ENCODE results near the gene MAP3K1. TPM values are rescaled to one million over a fixed set of nuclear protein-coding genes. Genes with fewer than 3 reads are reported as not detected.
"Not testable (repeated sequence)": the region's sequence is repeated elsewhere in the genome, so short reads cannot be mapped to it uniquely, and the experiment has no call there.

The MAP3K1 gene
- total RNA-seq, 2 experiments from 2014 or later: 33.4 to 35.9 TPM

DNA sequence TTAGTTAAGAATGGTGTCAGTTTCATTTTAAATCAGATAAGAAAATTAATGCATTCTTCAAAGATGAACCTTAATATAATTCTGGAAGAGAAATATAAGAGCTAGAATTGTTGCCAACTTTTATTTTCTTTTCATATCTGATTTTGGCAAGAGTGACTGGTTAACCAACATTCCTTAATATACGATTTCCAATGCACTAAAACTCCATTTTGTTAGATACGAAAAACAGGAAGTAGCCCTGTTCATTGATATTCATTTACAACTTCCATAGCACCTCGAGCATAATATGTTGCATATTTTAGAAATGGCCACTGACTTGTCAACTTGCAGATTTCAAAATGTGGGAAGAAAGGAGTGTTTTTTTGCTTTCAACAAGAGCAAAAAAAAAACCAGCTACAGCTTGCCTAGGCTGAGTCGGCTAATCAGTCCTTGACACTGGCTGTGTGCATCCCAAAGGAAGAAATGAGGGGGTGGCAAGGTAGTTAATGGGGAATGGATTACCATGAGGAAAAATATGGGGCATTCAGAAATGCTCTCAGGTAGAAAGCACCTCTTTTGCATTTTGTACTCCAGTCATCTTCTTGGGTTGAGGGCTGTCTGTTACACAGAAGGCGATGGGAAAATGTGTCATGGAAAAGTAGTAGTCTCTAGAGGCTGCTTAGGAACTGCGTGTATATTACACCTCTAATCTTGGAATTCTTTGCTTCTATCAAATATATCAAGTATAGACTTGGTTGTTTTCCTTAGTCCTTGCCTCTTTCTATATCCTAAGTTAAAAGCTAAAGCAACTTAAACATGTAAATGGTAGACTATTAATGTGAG, 3.9 kb downstream of the MAP3K1 start:
- no peak for DNase-seq
- no peaks in the 10 kb centered on the region for H3K9me3 Mint-ChIP-seq

DNA sequence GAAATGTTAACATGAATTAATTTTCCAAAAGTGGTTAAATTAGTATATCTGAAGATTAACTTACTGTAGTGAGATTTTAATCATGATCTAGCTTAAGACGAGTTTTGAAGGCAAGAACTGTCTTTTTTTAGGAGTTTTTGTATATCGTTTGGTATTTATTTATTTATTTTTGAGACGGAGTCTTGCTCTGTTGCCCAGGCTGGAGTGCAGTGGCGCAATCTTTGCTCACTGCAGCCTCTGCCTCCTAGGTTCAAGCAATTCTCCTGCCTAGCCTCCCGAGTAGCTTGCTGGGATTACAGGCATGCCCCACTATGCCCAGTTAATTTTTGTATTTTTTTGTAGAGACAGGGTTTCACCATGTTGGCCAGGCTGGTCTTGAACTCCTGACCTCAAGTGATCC, 6.5 kb downstream of the MAP3K1 start:
- POLR2A ChIA-PET; H3K4me3 Mint-ChIP-seq; ATAC-seq (ENCODE audit: low read depth); H3K9me3 Mint-ChIP-seq; DNase-seq; H3K27me3 Mint-ChIP-seq; H3K27ac Mint-ChIP-seq: not testable (repeated sequence)
- Mint-ChIP-seq H3K4me1 (peaks cover 50% of the 10 kb centered on the region), H3K36me3 (peaks cover 20% of the 10 kb centered on the region)

More for the DNA sequence above, 3.9 kb downstream of the MAP3K1 start:
- ATAC-seq (ENCODE audit: low read depth): no peak
- peak overlapping the region; percentile 61 for H3K4me3 Mint-ChIP-seq
- H3K4me1 Mint-ChIP-seq: peaks cover 36% of the 10 kb centered on the region
- POLR2A ChIA-PET: no interaction called here
- H3K27me3 Mint-ChIP-seq: peaks cover 1% of the 10 kb centered on the region
- H3K27ac Mint-ChIP-seq: no peak overlapping the region
- H3K36me3 Mint-ChIP-seq: peaks cover 17% of the 10 kb centered on the region

DNA sequence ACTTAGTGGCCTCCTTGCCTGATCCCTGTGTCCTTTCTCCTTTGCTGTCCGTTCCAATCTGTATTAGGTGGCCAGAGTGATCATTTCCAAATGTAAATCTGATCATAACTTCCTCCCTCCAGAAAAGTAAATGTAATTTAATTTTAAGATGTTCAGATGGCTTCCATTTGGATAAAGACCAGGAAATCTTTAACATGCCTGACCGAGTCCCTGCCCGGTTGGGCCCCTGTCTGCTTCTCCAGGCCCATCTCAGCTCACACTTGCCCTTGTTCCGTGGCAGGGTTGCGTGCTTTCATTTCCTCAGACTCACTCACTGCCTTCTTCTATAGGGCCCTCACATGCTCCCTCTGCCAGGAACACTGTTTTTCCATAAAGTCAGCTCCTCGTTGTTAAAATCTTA, 7.6 kb downstream of the MAP3K1 start:
- no peaks in the 10 kb centered on the region for H3K27me3 Mint-ChIP-seq
- peaks cover 20% of the 10 kb centered on the region for H3K36me3 Mint-ChIP-seq
- DNase-seq: no peak
- H3K4me1 Mint-ChIP-seq: peaks cover 49% of the 10 kb centered on the region
- H3K4me3 Mint-ChIP-seq: no peak overlapping the region
- H3K9me3 Mint-ChIP-seq: no peaks in the 10 kb centered on the region
- no peak for ATAC-seq (ENCODE audit: low read depth)
- no peak overlapping the region for H3K27ac Mint-ChIP-seq
- POLR2A ChIA-PET: no interaction called here

DNA sequence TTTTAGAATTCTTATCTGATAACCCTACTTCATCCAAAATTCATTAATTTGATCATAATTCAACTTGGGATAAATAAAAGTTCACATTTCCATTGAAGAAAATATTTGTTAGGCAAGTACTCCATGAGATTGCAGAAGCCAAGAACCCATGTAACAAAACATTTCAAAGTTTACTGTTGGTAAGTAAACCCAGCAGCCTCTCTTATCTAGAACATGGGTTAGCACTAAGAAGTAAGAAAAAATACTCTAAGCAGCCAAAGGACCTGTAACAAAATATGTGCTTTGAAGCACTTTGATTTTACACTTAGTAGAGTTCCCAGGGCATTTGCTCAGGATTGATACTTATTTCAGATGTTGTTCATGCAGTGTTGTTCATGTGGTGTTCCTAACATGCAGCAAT, 8.7 kb downstream of the MAP3K1 start:
- POLR2A ChIA-PET: no interaction called here
- H3K9me3 Mint-ChIP-seq: no peaks in the 10 kb centered on the region
- H3K4me1 Mint-ChIP-seq: peaks cover 48% of the 10 kb centered on the region
- peaks cover 20% of the 10 kb centered on the region for H3K36me3 Mint-ChIP-seq
- DNase-seq (no peak), ATAC-seq (ENCODE audit: low read depth) (no peak)
- H3K4me3 Mint-ChIP-seq: no peak overlapping the region
- H3K27ac Mint-ChIP-seq: no peak overlapping the region
- H3K27me3 Mint-ChIP-seq: no peaks in the 10 kb centered on the region

GRCh38 chr5:56825222-56825824, 10.0 kb downstream of the MAP3K1 start:
- Mint-ChIP-seq H3K4me3 (no peak overlapping the region), H3K36me3 (peaks cover 17% of the 10 kb centered on the region), H3K27me3 (no peaks in the 10 kb centered on the region), H3K9me3 (no peaks in the 10 kb centered on the region), H3K27ac (no peak overlapping the region), H3K4me1 (peaks cover 45% of the 10 kb centered on the region)
- no peak for DNase-seq
- POLR2A ChIA-PET: no interaction called here
- ATAC-seq (ENCODE audit: low read depth): no peak

DNA sequence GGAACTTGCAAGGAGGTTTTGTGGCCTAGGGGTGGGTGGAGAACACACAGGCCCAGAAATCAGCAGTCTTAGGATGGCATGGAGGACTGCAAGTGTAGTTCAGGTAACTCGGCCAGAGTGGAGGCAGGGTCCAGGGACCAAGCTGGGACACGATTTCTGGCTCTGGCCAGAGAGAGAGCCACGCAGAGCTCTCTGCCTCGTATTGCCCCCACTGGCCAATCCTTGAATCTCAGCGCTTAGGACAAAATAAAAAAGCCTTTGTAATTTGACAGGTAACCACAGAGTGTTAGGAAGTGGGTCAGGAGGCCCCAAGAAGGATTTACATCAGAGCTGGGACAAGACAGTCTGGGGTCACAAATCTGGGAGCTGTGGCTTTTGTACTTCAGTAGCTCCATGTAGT, 11.7 kb downstream of the MAP3K1 start:
- DNase-seq: no peak
- H3K27ac Mint-ChIP-seq: no peak overlapping the region
- no peaks in the 10 kb centered on the region for H3K9me3 Mint-ChIP-seq
- H3K36me3 Mint-ChIP-seq: peaks cover 12% of the 10 kb centered on the region
- H3K27me3 Mint-ChIP-seq: no peaks in the 10 kb centered on the region
- H3K4me1 Mint-ChIP-seq: peaks cover 46% of the 10 kb centered on the region
- POLR2A ChIA-PET: no interaction called here
- ATAC-seq (ENCODE audit: low read depth): peak; percentile 46
- no peak overlapping the region for H3K4me3 Mint-ChIP-seq

GRCh38 chr5:56827924-56828323, 12.6 kb downstream of the MAP3K1 start:
- ATAC-seq (ENCODE audit: low read depth) (no peak), DNase-seq (no peak)
- POLR2A ChIA-PET: no interaction called here
- Mint-ChIP-seq H3K27ac (no peak overlapping the region), H3K9me3 (no peaks in the 10 kb centered on the region), H3K4me1 (peaks cover 42% of the 10 kb centered on the region), H3K36me3 (peaks cover 7% of the 10 kb centered on the region), H3K4me3 (no peak overlapping the region), H3K27me3 (no peaks in the 10 kb centered on the region)

GRCh38 chr5:56829137-56829908, 14.0 kb downstream of the MAP3K1 start:
- Mint-ChIP-seq H3K36me3 (peaks cover 2% of the 10 kb centered on the region), H3K27ac (no peak overlapping the region), H3K4me3 (peak overlapping the region; percentile 34), H3K9me3 (no peaks in the 10 kb centered on the region), H3K4me1 (peaks cover 42% of the 10 kb centered on the region), H3K27me3 (no peaks in the 10 kb centered on the region)
- no peak for DNase-seq
- POLR2A ChIA-PET: no interaction called here
- ATAC-seq (ENCODE audit: low read depth): no peak

GRCh38 chr5:56831773-56832172, 16.4 kb downstream of the MAP3K1 start:
- DNase-seq (no peak), ATAC-seq (ENCODE audit: low read depth) (no peak)
- H3K27me3 Mint-ChIP-seq: no peaks in the 10 kb centered on the region
- POLR2A ChIA-PET: no interaction called here
- H3K4me1 Mint-ChIP-seq: peaks cover 35% of the 10 kb centered on the region
- no peaks in the 10 kb centered on the region for H3K9me3 Mint-ChIP-seq
- H3K27ac Mint-ChIP-seq: no peak overlapping the region
- no peaks in the 10 kb centered on the region for H3K36me3 Mint-ChIP-seq
- H3K4me3 Mint-ChIP-seq: no peak overlapping the region

DNA sequence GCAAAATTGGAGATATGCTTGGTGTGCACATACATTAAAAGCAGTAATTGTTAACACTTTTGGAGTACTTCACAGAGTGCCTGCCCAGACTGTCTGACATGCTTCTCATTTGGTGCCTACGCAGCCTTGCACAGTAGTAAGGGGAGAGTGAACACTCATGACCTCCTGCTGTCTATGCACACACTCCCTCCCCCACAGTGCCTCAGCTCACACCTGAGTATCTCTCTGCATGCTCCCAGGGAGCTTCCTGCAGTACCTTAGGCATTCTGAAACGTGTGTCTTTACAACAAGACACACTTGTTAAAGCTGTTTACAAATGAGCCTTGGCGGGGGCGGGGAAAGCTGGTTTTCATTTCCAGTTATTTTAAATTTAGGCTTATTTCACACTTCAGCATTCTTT, 18.0 kb downstream of the MAP3K1 start:
- Mint-ChIP-seq H3K27ac (no peak overlapping the region), H3K9me3 (no peaks in the 10 kb centered on the region), H3K36me3 (no peaks in the 10 kb centered on the region), H3K27me3 (no peaks in the 10 kb centered on the region), H3K4me1 (peaks cover 36% of the 10 kb centered on the region), H3K4me3 (no peak overlapping the region)
- DNase-seq (no peak), ATAC-seq (ENCODE audit: low read depth) (no peak)
- POLR2A ChIA-PET: no interaction called here

GRCh38 chr5:56837381-56837780, 22.0 kb downstream of the MAP3K1 start:
- POLR2A ChIA-PET: interaction anchor here (0.7 kb wide), 1 partner anchor 336 kb away, joined by 3 read pairs; the partner anchor contains the start of gene GPBP1
- Mint-ChIP-seq H3K4me1 (peaks cover 32% of the 10 kb centered on the region), H3K27me3 (no peaks in the 10 kb centered on the region), H3K4me3 (no peak overlapping the region), H3K27ac (no peak overlapping the region), H3K9me3 (no peaks in the 10 kb centered on the region), H3K36me3 (no peaks in the 10 kb centered on the region)
- DNase-seq (no peak), ATAC-seq (ENCODE audit: low read depth) (no peak)

DNA sequence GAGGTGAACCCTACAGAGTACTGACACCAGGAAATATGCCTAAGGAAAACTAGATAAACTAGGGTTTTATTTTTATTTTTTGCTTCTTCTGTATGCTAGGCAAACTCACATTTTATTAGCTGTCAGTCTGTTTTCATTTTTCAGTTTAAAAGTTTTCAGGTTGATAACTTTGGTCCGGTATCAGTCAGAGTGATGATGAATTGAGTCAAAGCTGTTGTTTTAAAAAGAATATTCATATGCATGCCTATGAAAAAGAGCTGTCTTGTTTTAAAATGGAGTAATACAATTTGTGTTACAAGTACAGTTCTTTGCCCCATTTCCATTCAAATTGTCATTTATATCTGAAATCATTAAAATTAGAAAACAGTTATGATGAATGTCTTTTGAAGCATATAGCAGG, 22.6 kb downstream of the MAP3K1 start:
- ATAC-seq (ENCODE audit: low read depth) (no peak), DNase-seq (no peak)
- Mint-ChIP-seq H3K4me3 (no peak overlapping the region), H3K4me1 (peaks cover 32% of the 10 kb centered on the region), H3K9me3 (no peaks in the 10 kb centered on the region), H3K36me3 (no peaks in the 10 kb centered on the region), H3K27ac (no peak overlapping the region), H3K27me3 (no peaks in the 10 kb centered on the region)
- POLR2A ChIA-PET: interaction anchor here (1.0 kb wide), 1 partner anchor 102 kb away, joined by 3 read pairs; no protein-coding TSS in a partner anchor

DNA sequence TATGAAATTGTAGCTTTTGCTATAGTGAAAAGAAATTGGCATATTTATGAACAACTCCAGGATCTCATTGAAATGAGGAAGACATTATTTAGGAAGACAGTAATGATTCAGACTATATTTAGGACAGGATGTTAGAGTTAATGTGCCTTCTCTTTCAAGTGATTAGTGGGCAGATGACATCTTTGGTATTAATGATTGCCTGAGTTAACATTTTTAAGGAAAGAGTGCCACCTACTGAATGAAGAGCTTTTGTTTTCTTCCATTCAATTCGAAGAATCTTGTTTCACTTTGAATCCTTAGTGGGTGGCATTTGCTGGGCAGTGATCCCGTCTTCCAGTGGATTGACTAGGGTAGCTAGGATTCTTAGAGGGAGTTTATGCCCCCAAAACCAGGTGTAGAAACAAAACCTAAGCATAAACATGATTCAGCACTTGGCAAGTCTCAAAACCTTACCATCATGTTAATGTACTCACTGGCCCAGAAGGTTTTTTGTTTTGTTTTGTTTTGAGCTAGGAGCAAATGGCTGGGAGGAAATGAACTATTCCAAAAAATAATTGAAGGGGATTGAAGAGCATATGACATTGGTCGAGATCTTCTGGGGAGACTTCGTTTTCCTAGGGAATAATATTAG, 23.2 kb downstream of the MAP3K1 start:
- Mint-ChIP-seq H3K9me3 (no peaks in the 10 kb centered on the region), H3K27ac (no peak overlapping the region), H3K36me3 (no peaks in the 10 kb centered on the region), H3K4me1 (peaks cover 30% of the 10 kb centered on the region), H3K27me3 (no peaks in the 10 kb centered on the region), H3K4me3 (peak overlapping the region; percentile 49)
- POLR2A ChIA-PET: interaction anchor here (1.0 kb wide), 1 partner anchor 102 kb away, joined by 3 read pairs; no protein-coding TSS in a partner anchor
- DNase-seq: no peak
- ATAC-seq (ENCODE audit: low read depth): no peak

Measured in activated naive CD8-positive, alpha-beta T cell treated with anti-CD3 and anti-CD28 coated beads, Interleukin-2, amount 10 ng/mL, durations not matched to agents 7 days and 5 days (primary cell).